GM19372 (cell line): ENCODE data around the gene SPATA22.
"Not testable (repeated sequence)": the region's sequence is repeated elsewhere in the genome, so short reads cannot be mapped to it uniquely, and the experiment has no call there.

Experiments used
- ATAC-seq: cut with Tn5 transposase; IDR thresholded peaks from one replicate; pipeline ENCODE4 v1.9.1; 2021; ENCODE audit warnings: mild to moderate bottlenecking, low read depth, moderate library complexity; ENCODE audit not compliant: unreplicated experiment

SPATA22 gene, protein sequence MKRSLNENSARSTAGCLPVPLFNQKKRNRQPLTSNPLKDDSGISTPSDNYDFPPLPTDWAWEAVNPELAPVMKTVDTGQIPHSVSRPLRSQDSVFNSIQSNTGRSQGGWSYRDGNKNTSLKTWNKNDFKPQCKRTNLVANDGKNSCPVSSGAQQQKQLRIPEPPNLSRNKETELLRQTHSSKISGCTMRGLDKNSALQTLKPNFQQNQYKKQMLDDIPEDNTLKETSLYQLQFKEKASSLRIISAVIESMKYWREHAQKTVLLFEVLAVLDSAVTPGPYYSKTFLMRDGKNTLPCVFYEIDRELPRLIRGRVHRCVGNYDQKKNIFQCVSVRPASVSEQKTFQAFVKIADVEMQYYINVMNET

DNA sequence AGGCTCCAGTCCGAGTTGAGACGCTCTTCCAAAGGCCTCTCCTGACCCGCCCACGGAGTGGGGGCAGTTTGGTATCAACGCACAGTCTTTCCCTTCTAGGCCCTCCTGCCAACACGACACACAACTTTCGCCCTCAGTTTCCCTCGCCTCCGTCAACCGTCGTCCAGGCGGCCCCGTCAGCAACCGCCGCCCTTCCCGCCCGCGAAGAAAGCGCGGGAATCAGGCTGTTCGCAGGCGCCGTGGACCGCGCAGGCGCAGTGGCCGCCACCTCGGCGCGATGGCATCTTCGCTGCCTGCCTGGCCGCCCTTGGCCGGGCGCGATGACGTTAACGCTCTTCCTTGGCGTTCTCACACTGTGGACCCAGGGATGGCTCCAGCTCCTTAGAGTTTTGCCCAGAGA, at the start of gene SPATA22:
SPATA22 (minus strand) TSS at position 221 of the 400 bp plus-strand sequence. CDS start 2,494 bp downstream, outside the sequence.
- ATAC-seq, result no peak

DNA sequence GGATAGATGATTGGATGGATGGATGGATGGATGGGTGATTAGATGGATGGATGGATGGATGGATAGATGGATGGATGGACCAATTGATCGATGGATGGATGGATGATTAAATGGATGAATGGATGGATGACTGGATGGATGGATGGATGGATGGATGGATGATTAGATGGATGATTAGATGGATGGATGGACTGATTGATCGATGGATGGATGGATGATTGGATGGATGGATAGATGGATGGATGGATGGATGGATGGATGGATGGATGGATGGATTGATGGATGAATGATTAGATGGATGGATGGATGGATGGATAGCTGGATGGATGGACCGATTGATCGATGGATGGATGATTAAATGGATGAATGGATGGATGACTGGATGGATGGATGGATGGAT, 47.9 kb upstream of the SPATA22 start:
- ATAC-seq, result not testable (repeated sequence)

DNA sequence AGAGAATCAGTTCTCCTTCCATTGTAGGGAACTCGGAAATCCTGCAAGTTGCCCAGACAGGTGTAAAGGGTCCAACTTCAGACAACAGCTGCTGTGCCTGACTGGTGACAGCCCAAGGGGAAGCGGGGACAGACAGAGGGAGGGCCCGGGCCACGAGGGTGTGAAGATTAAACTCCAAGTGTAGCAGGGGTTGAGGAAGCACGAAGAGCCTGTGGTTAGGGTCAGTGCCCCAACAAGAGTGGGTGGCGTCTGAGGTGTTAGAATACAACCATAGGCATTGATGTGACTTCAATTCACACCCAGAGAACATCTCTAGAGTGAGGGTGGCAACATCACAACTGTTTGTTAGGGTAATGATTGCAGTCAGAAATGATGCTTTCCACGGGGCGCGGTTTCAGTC, 43.3 kb upstream of the SPATA22 start:
- no peak for ATAC-seq

DNA sequence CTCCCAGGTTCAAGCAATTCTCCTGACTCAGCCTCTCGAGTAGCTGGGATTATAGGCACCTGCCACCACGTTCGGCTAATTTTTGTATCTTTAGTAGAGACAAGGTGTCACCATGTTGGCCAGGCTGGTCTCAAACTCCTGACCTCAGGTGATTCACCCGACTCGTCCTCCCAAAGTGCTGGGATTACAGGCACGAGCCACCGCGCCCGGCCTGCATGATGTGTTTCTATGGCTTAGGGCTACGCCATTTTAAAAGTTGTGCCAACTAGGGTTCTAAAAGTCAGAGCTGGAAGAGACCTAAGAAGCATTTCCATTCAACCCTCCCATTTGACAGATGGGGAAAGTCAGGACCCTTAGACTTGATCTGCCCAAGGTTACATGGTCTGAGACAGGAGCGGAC, 42.5 kb upstream of the SPATA22 start:
- ATAC-seq, result not testable (repeated sequence)

DNA sequence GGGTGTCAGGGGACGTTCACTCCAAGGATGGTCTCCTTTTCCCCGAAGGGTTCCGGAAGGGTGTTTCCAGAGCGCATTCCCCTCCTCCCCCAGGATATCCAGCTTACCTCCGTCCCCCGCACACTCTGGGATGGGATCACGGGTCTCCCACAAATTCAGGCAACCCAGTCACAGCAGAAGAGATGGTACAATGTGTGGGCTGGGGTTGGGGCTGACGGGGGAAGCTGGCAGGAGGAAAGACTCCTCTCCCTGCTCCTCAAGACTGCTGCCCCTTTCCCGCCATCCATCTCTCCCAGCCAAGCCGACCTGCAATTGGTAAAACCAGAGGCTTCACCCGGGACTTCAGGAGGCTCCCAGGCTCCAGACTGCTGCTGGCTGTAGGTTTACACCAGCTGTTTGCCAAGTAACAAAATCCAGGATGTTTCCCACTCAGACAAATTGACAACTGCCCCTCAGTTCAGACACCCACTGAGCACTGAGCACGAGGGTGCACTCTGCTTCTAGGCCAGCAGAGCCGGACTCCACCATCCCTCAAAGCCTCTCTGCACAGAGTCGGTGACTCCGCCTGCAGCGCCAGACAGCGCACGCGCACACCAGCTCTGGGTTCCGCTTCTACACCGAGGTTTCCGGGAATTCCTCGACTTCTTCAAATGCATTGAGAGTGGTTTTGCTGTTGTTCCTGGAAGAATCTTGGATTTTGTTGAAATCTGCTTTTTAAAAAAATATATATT, 41.9 kb upstream of the SPATA22 start:
- ATAC-seq, result no peak

DNA sequence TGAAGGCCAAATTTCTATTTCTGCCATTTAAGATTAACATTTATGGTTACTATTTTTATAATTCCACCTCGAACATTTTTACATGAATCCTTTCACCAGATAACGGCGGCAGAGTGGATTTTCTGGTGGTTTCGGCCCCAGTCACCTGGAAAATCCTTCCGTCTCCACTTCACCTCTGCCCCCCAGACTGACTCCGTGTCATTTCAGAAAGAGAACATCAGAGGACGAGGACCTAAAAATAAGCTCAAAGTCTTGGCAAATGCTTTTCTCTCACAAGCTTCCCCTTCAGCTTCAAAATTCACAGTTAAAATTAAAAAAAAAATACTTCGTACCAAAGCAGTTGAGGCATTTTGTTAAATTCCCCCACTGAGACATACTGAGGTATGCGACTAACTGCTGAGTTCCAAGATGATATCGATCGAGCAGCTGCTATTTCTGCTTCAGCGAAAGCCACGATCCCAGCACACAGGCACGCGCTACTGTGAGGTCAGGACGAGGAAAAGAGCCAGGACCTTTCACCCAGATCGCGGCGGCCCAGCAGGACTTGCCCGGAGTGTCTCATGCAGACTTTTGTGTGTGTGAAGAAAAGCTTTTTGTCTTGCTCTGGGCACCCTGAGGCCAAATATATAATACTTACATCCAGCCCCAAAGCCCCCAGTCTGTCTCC, 41.0 kb upstream of the SPATA22 start:
- no peak for ATAC-seq

DNA sequence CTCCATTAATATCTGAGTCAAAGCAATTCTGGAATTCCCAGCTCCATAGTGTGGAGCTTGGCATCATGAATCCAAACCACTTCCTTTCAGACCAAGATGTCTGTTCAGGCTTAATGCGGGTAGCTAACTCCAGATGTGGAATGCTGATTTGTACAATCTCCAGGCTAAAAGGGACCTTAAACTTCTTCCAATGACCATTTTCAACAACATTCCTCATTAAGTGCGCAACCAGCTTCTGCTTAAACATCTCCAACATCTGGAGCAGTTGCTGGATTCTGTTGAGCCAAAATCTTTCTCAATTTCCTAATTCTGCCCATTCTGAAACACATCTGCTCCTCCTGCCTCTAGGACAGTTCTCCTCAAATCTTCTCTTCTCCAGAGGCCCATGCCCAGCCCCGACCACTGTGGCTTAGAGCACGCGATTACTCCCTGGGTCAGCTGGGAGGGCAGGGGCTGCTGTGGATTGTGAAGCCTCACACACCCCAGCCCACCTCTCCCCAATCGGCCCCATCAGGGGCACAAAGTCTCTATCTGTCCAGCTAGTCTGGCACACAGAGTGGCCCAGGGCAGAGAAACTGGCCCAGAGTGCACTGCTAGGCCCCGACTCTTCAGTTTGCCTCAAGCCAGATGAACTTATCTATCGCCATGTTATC, 40.4 kb upstream of the SPATA22 start:
- no peak for ATAC-seq

DNA sequence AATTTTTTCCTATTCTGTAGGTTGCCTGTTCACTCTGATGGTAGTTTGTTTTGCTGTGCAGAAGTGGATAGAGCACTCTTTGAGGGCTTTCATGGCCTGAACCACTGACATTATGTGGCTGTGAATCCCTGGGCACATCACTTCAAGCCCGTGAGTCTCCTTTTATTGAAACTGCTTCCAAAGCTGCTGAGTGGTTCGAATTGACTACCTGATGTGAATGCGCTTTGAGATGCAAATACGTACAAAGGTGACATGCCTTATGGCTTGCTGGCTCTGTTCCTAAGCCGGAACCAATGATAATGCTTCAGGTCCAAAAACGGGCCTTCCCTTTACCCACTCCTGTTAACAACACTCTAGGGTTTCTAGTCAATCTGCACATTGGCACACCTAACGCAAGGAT, 38.5 kb upstream of the SPATA22 start:
- ATAC-seq, result no peak

DNA sequence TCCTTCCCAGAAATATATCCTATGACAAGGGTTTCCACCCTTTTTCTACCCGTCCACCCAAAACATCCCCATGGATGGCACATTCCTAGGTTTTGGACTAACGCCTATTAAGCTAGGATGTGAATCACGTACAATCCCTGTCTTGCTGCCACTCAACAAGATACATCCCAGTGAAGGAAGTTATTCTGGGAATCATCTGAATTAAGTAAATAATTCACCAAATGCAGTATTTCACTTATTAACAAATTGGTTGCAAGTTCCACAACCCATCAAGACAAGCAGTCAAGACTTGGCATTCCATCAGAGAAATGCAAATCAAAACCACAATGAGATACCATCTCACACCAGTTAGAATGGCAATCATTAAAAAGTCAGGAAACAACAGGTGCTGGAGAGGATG, 36.2 kb upstream of the SPATA22 start:
- no peak for ATAC-seq

DNA sequence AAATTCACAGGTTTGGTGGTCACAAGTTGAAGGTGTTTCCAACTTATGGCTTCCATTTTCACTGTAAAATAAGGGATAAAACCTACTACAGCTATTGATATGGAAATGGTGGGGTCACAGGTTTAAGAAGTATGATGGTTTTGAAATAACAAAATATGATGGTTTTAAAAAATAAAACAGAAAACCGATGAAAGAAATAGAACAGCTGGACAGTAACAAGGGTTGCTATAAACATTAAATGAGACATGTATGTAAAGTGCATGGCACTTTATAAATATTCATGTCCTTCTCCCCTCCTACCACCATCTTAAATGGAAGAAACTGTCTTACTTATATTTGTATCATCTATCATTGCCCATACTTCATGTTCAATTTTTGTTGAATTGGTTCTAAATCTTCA, 35.5 kb upstream of the SPATA22 start:
- ATAC-seq, result no peak

DNA sequence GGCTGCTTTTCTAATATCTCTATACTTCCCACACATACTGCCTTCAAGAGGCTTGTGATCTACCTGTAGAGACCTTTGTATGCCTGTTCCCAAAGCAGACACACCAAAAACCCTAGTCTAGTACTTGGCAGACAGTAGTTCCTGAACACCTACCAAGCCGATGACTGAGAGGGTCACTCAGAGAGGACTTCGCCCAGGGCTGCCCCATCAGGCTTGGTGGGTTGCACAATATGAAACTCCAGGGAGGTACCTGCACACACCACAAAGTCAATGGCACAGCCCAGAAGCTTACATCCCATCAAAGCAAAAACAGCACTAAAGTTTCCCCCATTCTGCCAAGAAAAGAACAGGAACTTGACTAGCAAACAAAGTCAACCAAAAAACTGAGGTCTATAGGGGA, 34.4 kb upstream of the SPATA22 start:
- ATAC-seq, result no peak

DNA sequence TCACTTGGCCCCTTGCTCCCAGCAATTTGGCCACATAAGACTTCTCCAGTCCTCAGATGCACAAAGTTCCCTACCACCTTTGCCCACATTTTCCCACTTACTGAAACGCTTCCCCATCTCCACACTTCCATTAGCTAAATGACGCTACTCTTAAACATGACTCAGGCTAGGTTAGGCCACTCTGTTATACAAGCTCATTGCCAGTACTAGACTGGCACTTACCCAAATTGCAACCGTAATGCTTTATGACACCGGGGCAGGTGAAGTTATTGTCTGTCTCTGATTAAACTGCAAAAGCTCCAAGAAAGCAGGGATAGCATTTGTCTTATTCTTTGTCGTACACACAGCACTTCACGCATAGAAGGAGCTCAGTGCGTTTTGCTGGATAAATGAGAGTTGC, 33.4 kb upstream of the SPATA22 start:
- no peak for ATAC-seq

DNA sequence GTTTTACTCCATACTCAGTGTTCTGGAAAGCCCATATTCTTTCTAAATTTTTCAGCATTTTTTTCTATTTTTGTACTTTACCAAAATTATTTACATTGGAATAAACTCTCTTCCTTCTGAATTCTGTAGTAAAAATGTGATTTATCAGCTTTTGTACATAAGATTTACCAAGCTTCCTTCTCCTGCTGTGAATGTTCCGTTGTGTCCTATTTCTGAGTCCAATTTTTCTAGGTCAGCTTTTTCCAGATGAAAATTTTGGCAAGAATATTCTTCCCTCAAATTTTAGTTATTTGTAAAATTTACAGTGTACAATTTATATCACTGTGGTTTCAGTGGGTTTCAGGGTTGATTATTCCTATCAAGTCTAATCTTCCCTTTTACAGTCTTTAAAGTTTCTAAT, 31.7 kb upstream of the SPATA22 start:
- no peak for ATAC-seq

DNA sequence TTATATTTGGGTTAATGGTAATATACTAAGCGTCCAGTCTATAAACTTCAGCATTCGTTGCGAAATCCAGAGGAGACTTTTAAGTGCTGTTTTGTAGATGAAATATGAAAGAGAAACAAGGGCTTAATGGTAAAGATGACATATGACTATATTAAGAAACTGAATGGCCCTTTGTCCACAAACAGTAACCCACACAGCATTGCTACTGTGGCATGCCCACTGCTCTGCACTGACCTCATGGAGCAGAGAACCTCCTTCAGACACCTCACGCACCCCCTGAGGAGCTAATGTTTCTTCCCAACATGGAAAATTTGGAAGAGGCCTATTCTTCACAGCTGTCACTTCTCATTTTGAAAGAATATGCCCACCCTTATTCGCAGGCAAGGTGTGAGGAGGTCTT, 30.8 kb upstream of the SPATA22 start:
- no peak for ATAC-seq

DNA sequence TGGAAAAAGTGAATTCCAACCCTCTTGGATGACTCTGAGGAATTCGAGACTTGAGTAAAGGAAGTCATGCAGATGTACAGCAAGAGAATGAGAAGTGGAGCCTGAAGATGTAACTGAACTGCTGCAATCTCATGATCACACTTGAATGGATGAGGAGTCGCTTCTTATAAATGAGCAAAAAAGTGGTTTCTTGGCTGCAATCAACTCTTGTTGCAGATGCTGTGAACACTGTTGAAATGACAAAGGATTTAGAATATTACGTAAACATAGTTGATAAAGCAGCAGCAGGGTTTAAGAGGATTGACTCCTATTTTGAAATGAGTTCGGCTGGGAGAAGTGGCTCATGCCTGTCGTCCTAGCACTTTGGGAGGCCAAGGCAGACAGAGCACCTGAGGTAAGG, 29.7 kb upstream of the SPATA22 start:
- no peak for ATAC-seq

DNA sequence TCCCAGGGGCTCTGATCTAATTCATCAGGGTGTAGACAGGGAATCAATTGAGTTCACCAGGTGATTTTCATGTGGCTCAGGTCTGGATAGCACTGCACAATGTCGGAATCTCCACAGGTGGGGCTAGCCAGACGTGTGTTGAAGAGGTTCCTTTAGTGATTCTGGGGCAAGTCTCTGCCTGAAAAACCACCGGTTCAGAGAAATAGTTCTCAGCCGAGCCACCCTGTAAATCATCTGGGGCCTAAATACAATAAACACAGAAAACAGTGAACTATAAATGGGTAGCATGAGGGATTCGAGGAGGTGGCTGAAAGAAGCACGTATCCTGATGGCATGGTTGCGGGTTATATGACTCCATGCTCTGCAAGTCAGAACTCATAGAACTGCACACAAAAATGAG, 25.5 kb upstream of the SPATA22 start:
- no peak for ATAC-seq

DNA sequence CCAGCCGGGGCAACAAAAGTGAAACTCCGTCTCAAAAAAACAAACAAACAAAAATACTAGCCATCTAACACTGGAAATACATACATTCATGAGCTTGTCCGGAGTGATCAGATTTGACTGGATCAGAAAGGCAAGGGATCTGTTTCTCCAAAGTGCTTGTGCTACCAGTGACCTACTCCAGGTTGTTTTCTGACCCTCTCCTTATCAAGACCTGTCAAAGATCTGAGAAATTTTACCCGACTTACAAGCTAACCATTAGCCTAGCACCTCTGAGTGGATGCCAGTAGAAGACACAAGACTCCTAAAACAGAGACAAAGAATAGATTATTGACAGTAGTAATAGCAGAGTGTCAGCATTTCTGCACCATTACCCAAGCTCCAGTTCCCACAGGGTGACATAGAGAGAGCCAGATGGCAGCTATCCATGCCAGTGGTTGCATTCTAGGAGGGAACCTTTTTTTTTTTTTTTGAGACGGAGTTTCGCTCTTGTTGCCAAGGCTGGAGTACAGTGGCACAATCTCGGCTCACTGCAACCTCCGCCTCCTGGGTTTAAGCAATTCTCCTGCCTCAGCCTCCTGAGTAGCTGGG, 14.0 kb upstream of the SPATA22 start:
- ATAC-seq, result no peak

DNA sequence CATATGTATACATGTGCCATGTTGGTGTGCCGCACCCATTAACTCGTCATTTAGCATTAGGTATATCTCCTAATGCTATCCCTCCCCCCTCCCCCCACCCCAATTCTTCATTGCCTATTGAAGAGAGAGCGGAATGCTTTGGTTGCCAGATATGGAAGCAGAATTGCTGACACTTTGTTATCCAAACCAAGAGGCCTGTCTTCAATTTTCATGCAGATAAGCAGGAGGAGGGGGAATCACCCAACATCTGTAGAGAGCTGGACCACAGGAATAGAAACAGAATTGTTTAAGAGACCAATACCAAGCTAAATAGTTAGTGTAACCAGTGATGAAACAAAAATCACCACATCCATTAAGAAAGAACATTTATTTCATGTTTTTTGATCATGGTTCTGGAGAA, 11.2 kb upstream of the SPATA22 start:
- no peak for ATAC-seq

DNA sequence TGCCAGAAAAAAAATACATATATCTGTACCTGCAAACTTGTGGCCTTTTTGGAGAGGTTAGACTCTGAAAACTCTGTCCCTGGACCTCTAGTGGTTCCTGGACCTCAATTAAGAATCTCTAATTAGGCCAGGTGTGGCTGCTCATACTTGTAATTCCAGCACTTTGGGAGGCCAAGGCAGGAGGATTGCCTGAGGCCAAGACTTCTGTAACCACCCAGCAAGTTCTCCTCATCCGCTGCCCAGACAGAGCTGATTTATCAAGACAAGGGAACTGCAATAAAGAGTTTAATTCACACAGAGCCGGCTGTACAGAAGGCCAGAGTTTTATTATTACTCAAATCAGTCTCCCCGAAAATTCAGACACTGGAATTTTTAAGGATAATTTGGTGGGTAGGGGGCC, 8.4 kb upstream of the SPATA22 start:
- ATAC-seq, result no peak

DNA sequence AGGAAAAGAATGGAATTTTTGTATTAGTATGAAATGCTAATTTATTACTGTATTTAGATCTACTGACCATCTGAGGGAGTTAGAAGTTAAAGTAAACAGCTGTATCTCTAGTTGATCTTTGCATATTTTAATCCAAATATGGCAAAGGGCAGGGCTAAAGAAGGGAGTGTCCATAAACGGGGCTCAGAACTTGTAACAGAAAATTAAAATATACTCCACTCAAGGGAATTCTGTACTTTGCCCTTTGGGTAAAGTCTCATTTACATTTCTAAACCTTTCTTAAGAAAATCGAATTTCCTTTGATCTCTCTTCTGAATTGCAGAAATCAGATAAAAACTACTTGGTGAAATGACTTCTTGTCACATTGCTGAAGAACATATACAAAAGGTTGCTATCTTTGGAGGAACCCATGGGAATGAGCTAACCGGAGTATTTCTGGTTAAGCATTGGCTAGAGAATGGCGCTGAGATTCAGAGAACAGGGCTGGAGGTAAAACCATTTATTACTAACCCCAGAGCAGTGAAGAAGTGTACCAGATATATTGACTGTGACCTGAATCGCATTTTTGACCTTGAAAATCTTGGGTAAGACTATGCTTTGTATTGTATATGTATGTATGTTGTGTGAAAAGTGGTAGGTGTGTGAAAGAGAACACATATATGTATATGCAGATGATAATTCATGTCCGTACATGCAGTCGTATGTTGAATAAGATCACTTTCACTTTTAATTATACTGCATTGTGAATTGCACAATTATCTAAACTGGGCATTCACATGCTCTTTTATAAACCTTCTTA, 4.4 kb upstream of the SPATA22 start, which contains the start of gene ASPA:
ASPA (plus strand) TSS at position 186 of the 799 bp plus-strand sequence; CDS start at position 349, 163 bp downstream.
- no peak for ATAC-seq
